ENCODE measurements around the gene SERGEF. TPM values are rescaled to one million over a fixed set of nuclear protein-coding genes. Genes with fewer than 3 reads are reported as not detected.

Gene SERGEF
- total and polyA plus RNA-seq, 2 of the 13 experiments (the other 11 are each of a cell fraction or from before 2014, with no cell fraction given): 54.5 to 114 TPM

DNA sequence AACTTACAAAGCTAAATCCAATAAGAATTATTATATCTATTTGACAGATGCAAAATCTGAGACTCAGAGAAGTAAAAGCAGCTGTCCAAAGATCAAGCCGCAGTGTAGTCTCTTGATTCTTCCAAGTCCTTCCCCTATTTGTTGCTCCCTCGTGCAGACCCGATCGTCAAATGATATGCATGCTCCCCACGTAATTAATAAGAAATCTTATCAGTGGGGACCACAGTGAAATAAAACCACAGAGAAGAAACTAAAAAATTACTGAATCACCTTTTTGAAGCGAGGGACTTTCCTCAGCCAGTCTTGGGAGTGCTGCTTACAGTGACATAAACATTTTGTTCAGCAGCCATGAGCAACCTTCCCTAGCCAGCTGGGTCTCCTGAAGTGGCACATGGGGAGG is 64.6 kb downstream of the SERGEF start (continued):
- TF ChIP-seq, protein P1, sequence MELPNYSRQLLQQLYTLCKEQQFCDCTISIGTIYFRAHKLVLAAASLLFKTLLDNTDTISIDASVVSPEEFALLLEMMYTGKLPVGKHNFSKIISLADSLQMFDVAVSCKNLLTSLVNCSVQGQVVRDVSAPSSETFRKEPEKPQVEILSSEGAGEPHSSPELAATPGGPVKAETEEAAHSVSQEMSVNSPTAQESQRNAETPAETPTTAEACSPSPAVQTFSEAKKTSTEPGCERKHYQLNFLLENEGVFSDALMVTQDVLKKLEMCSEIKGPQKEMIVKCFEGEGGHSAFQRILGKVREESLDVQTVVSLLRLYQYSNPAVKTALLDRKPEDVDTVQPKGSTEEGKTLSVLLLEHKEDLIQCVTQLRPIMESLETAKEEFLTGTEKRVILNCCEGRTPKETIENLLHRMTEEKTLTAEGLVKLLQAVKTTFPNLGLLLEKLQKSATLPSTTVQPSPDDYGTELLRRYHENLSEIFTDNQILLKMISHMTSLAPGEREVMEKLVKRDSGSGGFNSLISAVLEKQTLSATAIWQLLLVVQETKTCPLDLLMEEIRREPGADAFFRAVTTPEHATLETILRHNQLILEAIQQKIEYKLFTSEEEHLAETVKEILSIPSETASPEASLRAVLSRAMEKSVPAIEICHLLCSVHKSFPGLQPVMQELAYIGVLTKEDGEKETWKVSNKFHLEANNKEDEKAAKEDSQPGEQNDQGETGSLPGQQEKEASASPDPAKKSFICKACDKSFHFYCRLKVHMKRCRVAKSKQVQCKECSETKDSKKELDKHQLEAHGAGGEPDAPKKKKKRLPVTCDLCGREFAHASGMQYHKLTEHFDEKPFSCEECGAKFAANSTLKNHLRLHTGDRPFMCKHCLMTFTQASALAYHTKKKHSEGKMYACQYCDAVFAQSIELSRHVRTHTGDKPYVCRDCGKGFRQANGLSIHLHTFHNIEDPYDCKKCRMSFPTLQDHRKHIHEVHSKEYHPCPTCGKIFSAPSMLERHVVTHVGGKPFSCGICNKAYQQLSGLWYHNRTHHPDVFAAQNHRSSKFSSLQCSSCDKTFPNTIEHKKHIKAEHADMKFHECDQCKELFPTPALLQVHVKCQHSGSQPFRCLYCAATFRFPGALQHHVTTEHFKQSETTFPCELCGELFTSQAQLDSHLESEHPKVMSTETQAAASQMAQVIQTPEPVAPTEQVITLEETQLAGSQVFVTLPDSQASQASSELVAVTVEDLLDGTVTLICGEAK (IDR thresholded peaks at IDR 0.05): no peak
- TF ChIP-seq, protein P1 (CRISPR knock-in tag; IDR thresholded peaks at IDR 0.05): no peak
- no peak for TF ChIP-seq KDM3A (CRISPR knock-in tag; IDR thresholded peaks at IDR 0.05; ENCODE audit: low read depth)

DNA sequence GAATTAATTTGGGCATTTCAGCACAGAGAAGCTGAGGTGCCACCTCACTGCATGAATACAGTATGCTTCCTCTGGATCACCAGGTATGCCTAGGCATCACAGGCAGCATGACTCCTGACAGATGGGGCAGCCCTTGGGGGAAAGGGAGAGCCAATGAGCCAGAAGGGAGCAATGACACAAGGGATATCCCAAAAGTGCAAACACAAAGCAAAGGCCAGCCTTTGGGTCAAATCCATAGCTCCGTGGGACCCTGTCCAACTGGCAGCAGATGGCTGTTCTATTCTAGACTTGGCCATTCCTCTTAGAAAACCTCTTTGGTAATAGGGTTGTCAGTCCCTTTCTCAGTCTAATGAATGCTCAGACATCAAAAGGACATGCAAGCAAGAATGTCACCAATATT is 73.3 kb downstream of the SERGEF start:
- H3K79me2 ChIP-seq (ENCODE audit: insufficient read depth, low read length): peaks cover 3% of the 10 kb centered on the region
- in situ Hi-C loops (cut with HindIII; ENCODE audit: extremely low pct_ligation_motif_present, low pct_unique_long_range_greater_than_20kb): no loop called here
- no peak for FAIRE-seq
- TF ChIP-seq ETV5 (CRISPR knock-in tag; IDR thresholded peaks at IDR 0.05; ENCODE audit: borderline replicate concordance) (no peak), HNRNPL (IDR thresholded peaks at IDR 0.05; ENCODE audit: low read depth, low read length) (no peak), ZNF569 (CRISPR knock-in tag; IDR thresholded peaks at IDR 0.05; ENCODE audit: borderline replicate concordance) (no peak), TAF1 (CRISPR knock-in tag; IDR thresholded peaks at IDR 0.05) (no peak), NR2F1 (CRISPR knock-in tag; IDR thresholded peaks at IDR 0.05) (no peak), ZSCAN30 (CRISPR knock-in tag; IDR thresholded peaks at IDR 0.05) (no peak), SUZ12 (IDR thresholded peaks at IDR 0.05; ENCODE audit: low read depth, low read length) (no peak), SP1 (IDR thresholded peaks at IDR 0.05) (no peak), SP1 (CRISPR knock-in tag; IDR thresholded peaks at IDR 0.05) (no peak)
- TF ChIP-seq, protein P2, sequence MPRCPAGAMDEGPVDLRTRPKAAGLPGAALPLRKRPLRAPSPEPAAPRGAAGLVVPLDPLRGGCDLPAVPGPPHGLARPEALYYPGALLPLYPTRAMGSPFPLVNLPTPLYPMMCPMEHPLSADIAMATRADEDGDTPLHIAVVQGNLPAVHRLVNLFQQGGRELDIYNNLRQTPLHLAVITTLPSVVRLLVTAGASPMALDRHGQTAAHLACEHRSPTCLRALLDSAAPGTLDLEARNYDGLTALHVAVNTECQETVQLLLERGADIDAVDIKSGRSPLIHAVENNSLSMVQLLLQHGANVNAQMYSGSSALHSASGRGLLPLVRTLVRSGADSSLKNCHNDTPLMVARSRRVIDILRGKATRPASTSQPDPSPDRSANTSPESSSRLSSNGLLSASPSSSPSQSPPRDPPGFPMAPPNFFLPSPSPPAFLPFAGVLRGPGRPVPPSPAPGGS (CRISPR knock-in tag; IDR thresholded peaks at IDR 0.05): no peak
- TF ChIP-seq, protein P3, sequence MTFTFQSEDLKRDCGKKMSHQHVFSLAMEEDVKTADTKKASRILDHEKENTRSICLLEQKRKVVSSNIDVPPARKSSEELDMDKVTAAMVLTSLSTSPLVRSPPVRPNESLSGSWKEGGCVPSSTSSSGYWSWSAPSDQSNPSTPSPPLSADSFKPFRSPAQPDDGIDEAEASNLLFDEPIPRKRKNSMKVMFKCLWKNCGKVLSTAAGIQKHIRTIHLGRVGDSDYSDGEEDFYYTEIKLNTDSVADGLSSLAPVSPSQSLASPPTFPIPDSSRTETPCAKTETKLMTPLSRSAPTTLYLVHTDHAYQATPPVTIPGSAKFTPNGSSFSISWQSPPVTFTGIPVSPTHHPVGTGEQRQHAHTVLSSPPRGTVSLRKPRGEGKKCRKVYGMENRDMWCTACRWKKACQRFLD (CRISPR knock-in tag; IDR thresholded peaks at IDR 0.05; ENCODE audit: borderline replicate concordance): no peak

More for the DNA sequence above, 73.3 kb downstream of the SERGEF start:
- Histone ChIP-seq H3K9me3 (ENCODE audit: low read length) (no peaks in the 10 kb centered on the region), H3K4me3 (replicated peaks in 1 of 3; ENCODE audit: insufficient read depth in 1 of 3, low read depth in 2 of 3, low read length in 3 of 3) (no peak overlapping the region), H3K9ac (ENCODE audit: insufficient read depth, low read depth, low read length) (no peak overlapping the region), H3K4me2 (ENCODE audit: low read depth, low read length) (no peak overlapping the region), H3K27ac (ENCODE audit: extremely low read length, insufficient read depth, low read length) (no peak overlapping the region), H3K4me1 (ENCODE audit: insufficient read depth, low read length) (peaks cover 2% of the 10 kb centered on the region; the same call in 1 of the 2 replicates), H3K36me3 (replicated peaks in 1 of 2; ENCODE audit: control insufficient read depth in 1 of 2, insufficient read depth in 2 of 2, low read length in 2 of 2) (peaks cover 3 to 34% of the 10 kb centered on the region in 2 experiments; a peak in 4 of 5 replicates), H2AFZ (ENCODE audit: low read length) (no peak overlapping the region), H4K20me1 (ENCODE audit: insufficient read depth, low read length) (no peaks in the 10 kb centered on the region), H3K27me3 (ENCODE audit: control insufficient read depth in 1 of 2, insufficient read depth in 2 of 2, low read length in 2 of 2) (no peaks in the 10 kb centered on the region)
- DNase-seq (ENCODE audit: low spot score): no peak
- CTCF ChIA-PET (ENCODE audit: low intra/inter-chr PET ratio, low total read pairs): no interaction called here
- intact Hi-C loops (cut with micrococcal nuclease; ENCODE audit: unreplicated experiment): no loop called here
- BruUV-seq (replicated peaks): no TSS peak
- POLR2A ChIA-PET: no interaction called here
- 100% methylated on average over 1 of the region's 1 CpG for WGBS (ENCODE audit: low lambda C conversion rate)
- no peak for ATAC-seq
